Common myeloid progenitor, CD34-positive (primary cell): ENCODE measurements around the gene FMNL2.

Experiments used
- CTCF ChIA-PET: fragments of 350-600 bp; sonication (Branson Sonifier 250); formaldehyde crosslinking; loops from one replicate; lab custom pipeline; 2021; ENCODE audit warnings: antibody characterized with exemption; lab: Charles Lee
- POLR2A ChIA-PET: fragments of 350-600 bp; sonication (Branson Sonifier 250); formaldehyde crosslinking; loops from one replicate; lab custom pipeline; 2021; ENCODE audit warnings: antibody characterized with exemption; lab: Charles Lee
- DNase-seq, 3 donors: peaks; one replicate each; pipeline versions ENCODE4 v3.0.0 to v3.0.0-alpha.2; 2013
- H3K27ac ChIP-seq, 2 experiments: 1 replicate in 1 of 2; 2 replicates in 1 of 2; pipeline ENCODE4 v1.7.0; 2013; ENCODE audit warnings: inconsistent platforms in 2 of 2, low read length in 2 of 2, mild to moderate bottlenecking in 2 of 2, low read depth in 1 of 2, moderate library complexity in 1 of 2; ENCODE audit not compliant: severe bottlenecking in 2 of 2, insufficient read depth in 1 of 2, poor library complexity in 1 of 2
- H3K27me3 ChIP-seq, 5 experiments: replicated peaks in 2 of 5; 1 replicate in 3 of 5; 2 replicates in 2 of 5; pipeline versions ENCODE4 v1.6.1 to v1.7.0; 2013; ENCODE audit warnings: low read length in 4 of 5, mild to moderate bottlenecking in 2 of 5, moderate library complexity in 2 of 5, inconsistent platforms in 1 of 5; ENCODE audit not compliant: insufficient read depth in 5 of 5, control insufficient read depth in 4 of 5
- H3K36me3 ChIP-seq, 4 experiments: 1 replicate in 2 of 4; 2 replicates in 2 of 4; pipeline versions ENCODE4 v1.6.1 to v1.7.0; 2013; ENCODE audit warnings: low read length in 3 of 4, control low read depth in 1 of 4, mild to moderate bottlenecking in 1 of 4; ENCODE audit not compliant: control insufficient read depth in 4 of 4, insufficient read depth in 4 of 4
- H3K4me1 ChIP-seq, 4 experiments: 1 replicate in 3 of 4; 2 replicates in 1 of 4; pipeline versions ENCODE4 v1.6.1 to v1.7.1; 2013; ENCODE audit warnings: low read length in 3 of 4, mild to moderate bottlenecking in 3 of 4, control low read depth in 1 of 4, inconsistent platforms in 1 of 4, moderate library complexity in 1 of 4; ENCODE audit not compliant: control insufficient read depth in 4 of 4, insufficient read depth in 4 of 4; ENCODE audit errors: control extremely low read depth in 1 of 4
- H3K4me3 ChIP-seq, 7 experiments: 1 replicate in 4 of 7; 2 replicates in 3 of 7; pipeline versions ENCODE4 v1.5.1 to v1.7.0; 2013; ENCODE audit warnings: mild to moderate bottlenecking in 7 of 7, low read length in 6 of 7, moderate library complexity in 6 of 7, inconsistent platforms in 2 of 7, low read depth in 2 of 7, control low read depth in 1 of 7; ENCODE audit not compliant: insufficient read depth in 4 of 7, control insufficient read depth in 1 of 7; ENCODE audit errors: extremely low read depth in 1 of 7
- H3K9me3 ChIP-seq, 5 experiments: 1 replicate in 4 of 5; 2 replicates in 1 of 5; pipeline versions ENCODE4 v1.6.1 to v1.7.1; 2013; ENCODE audit warnings: low read length in 4 of 5, mild to moderate bottlenecking in 2 of 5, inconsistent platforms in 1 of 5, low read depth in 1 of 5, moderate library complexity in 1 of 5; ENCODE audit not compliant: control insufficient read depth in 4 of 5, insufficient read depth in 2 of 5; ENCODE audit errors: control extremely low read depth in 1 of 5
- WGBS: methylation state at CpG from one replicate; pipeline ENCODE4 v1.1.5; 2013; ENCODE audit not compliant: insufficient coverage; 5-methylcytosine and 5-hydroxymethylcytosine counted together

Gene FMNL2

GRCh38 chr2:152541712-152542111 lies 206.7 kb downstream of the FMNL2 start:
- Histone ChIP-seq H3K9me3 (no peaks in the 10 kb centered on the region), H3K27ac (no peak overlapping the region), H3K36me3 (no peaks in the 10 kb centered on the region), H3K4me3 (no peak overlapping the region), H3K27me3 (no peaks in the 10 kb centered on the region), H3K4me1 (peaks cover 0 to 5% (median 0%) of the 10 kb centered on the region in 4 experiments)
- peak in 1 of 3 donors; percentile 8 for DNase-seq
- ChIA-PET CTCF (no interaction called here), POLR2A (no interaction called here)
- 78% methylated on average over 3 of the region's 3 CpGs for WGBS

- Histone ChIP-seq H3K4me3 (no peak overlapping the region), H3K27me3 (no peaks in the 10 kb centered on the region), H3K4me1 (peaks cover 0 to 5% (median 0%) of the 10 kb centered on the region in 4 experiments), H3K9me3 (no peaks in the 10 kb centered on the region), H3K36me3 (no peaks in the 10 kb centered on the region), H3K27ac (no peak overlapping the region)
- no peak for DNase-seq
- ChIA-PET POLR2A (no interaction called here), CTCF (no interaction called here)
- no CpG with 5 or more reads among the region's 4 CpGs for WGBS
Observed at GRCh38 chr2:152542337-152542994, 207.5 kb downstream of the FMNL2 start.

- ChIA-PET CTCF (no interaction called here), POLR2A (no interaction called here)
- peaks cover 0 to 5% (median 0%) of the 10 kb centered on the region in 4 experiments for H3K4me1 ChIP-seq
- H3K4me3 ChIP-seq = no peak overlapping the region
- no peak overlapping the region for H3K27ac ChIP-seq
- no peak for DNase-seq
- no peaks in the 10 kb centered on the region for H3K36me3 ChIP-seq
- 76% methylated on average over 4 of the region's 4 CpGs for WGBS
- no peaks in the 10 kb centered on the region for H3K27me3 ChIP-seq
- H3K9me3 ChIP-seq = no peaks in the 10 kb centered on the region
Observed at GRCh38 chr2:152542995-152543481, 208.1 kb downstream of the FMNL2 start.

- Histone ChIP-seq H3K9me3 (no peaks in the 10 kb centered on the region), H3K36me3 (no peaks in the 10 kb centered on the region), H3K27me3 (no peaks in the 10 kb centered on the region), H3K4me3 (no peak overlapping the region), H3K4me1 (peaks cover 0 to 5% (median 0%) of the 10 kb centered on the region in 4 experiments), H3K27ac (no peak overlapping the region)
- no peak for DNase-seq
- CTCF ChIA-PET = no interaction called here
- 100% methylated on average over 2 of the region's 4 CpGs for WGBS
- POLR2A ChIA-PET = no interaction called here
Observed at GRCh38 chr2:152543717-152544116, 208.7 kb downstream of the FMNL2 start.

- Histone ChIP-seq H3K36me3 (no peaks in the 10 kb centered on the region), H3K9me3 (no peaks in the 10 kb centered on the region), H3K4me1 (peaks cover 0 to 5% (median 0%) of the 10 kb centered on the region in 4 experiments), H3K27ac (no peak overlapping the region), H3K27me3 (no peaks in the 10 kb centered on the region), H3K4me3 (no peak overlapping the region)
- ChIA-PET CTCF (no interaction called here), POLR2A (no interaction called here)
- DNase-seq = no peak
- WGBS = 100% methylated on average over 2 of the region's 2 CpGs
Observed at GRCh38 chr2:152544638-152545037, 209.7 kb downstream of the FMNL2 start.

- Histone ChIP-seq H3K4me1 (peaks cover 0 to 5% (median 0%) of the 10 kb centered on the region in 4 experiments), H3K27ac (no peak overlapping the region), H3K4me3 (no peak overlapping the region), H3K36me3 (no peaks in the 10 kb centered on the region), H3K9me3 (no peaks in the 10 kb centered on the region), H3K27me3 (no peaks in the 10 kb centered on the region)
- no peak for DNase-seq
- ChIA-PET POLR2A (no interaction called here), CTCF (no interaction called here)
- WGBS = 91% methylated on average over 8 of the region's 8 CpGs
Observed at GRCh38 chr2:152546230-152546837, 211.4 kb downstream of the FMNL2 start.

GRCh38 chr2:152548111-152548875 lies 213.3 kb downstream of the FMNL2 start:
- POLR2A ChIA-PET = no interaction called here

More at GRCh38 chr2:152548111-152548875, 213.3 kb downstream of the FMNL2 start:
- Histone ChIP-seq H3K36me3 (no peaks in the 10 kb centered on the region), H3K4me1 (no peaks in the 10 kb centered on the region), H3K27me3 (no peaks in the 10 kb centered on the region), H3K4me3 (no peak overlapping the region), H3K9me3 (no peaks in the 10 kb centered on the region), H3K27ac (no peak overlapping the region)
- CTCF ChIA-PET = no interaction called here
- WGBS = 96% methylated on average over 6 of the region's 8 CpGs
- DNase-seq = no peak
